PC-9 (cell line): Measurements from ENCODE around the gene MBNL2. TPM values are rescaled to one million over a fixed set of nuclear protein-coding genes. Genes with fewer than 3 reads are reported as not detected.

Source experiments
- BruUV-seq: library from RNA; stranded (reverse); fragments of 400-500 nt; replicated peaks from 2 replicates; lab custom pipeline; 2021; lab: Mats Ljungman, UMichigan
- CTCF ChIA-PET: fragments of 300-600 bp; sonication (Branson Sonifier 250); formaldehyde crosslinking; loops from one replicate; lab custom pipeline; 2022; ENCODE audit warnings: antibody characterized with exemption; lab: Charles Lee
- POLR2A ChIA-PET: fragments of 300-600 bp; sonication (Branson Sonifier 250); formaldehyde crosslinking; loops from one replicate; lab custom pipeline; 2022; ENCODE audit warnings: antibody characterized with exemption; ENCODE audit not compliant: unreplicated experiment; lab: Charles Lee
- DNase-seq, 2 experiments: peaks; one replicate each; pipeline versions ENCODE4 v3.0.0 to v3.0.0-alpha.2; 2015 to 2022; ENCODE audit warnings: mixed read lengths in 1 of 2
- H2AFZ ChIP-seq: fragments of 200-600 bp; sonication (generic); 2 replicates; pipeline ENCODE4 v1.8.1; 2017; ENCODE audit warnings: antibody characterized with exemption
- H3F3A ChIP-seq: fragments of 200-600 bp; sonication (generic); 2 replicates; pipeline ENCODE4 v1.8.1; 2017; ENCODE audit warnings: antibody characterized with exemption, mild to moderate bottlenecking, low read depth; ENCODE audit not compliant: insufficient read depth
- H3K27ac ChIP-seq: fragments of 200-600 bp; sonication (generic); 2 replicates; pipeline ENCODE4 v1.6.1; 2016; ENCODE audit warnings: mixed run types
- H3K27me3 ChIP-seq: fragments of 200-600 bp; sonication (generic); 2 replicates; pipeline ENCODE4 v1.6.1; 2016; ENCODE audit warnings: low read depth, mixed run types; ENCODE audit not compliant: insufficient read depth
- H3K36me3 ChIP-seq: fragments of 200-600 bp; sonication (generic); 2 replicates; pipeline ENCODE4 v1.6.1; 2016; ENCODE audit warnings: low read depth, mixed run types
- H3K4me1 ChIP-seq: fragments of 200-600 bp; sonication (generic); replicated peaks from 2 replicates; pipeline ENCODE4 v1.6.1; 2016; ENCODE audit warnings: mixed run types; ENCODE audit not compliant: insufficient read depth
- H3K4me2 ChIP-seq: fragments of 200-600 bp; sonication (generic); 2 replicates; pipeline ENCODE4 v1.6.1; 2017; ENCODE audit warnings: mixed run types
- H3K4me3 ChIP-seq: fragments of 200-600 bp; sonication (generic); 2 replicates; pipeline ENCODE4 v1.6.1; 2016; ENCODE audit warnings: mixed run types
- H3K79me2 ChIP-seq: fragments of 200-600 bp; sonication (generic); 2 replicates; pipeline ENCODE4 v1.6.1; 2017; ENCODE audit warnings: low read depth, mixed run types
- H3K9me2 ChIP-seq: fragments of 200-600 bp; sonication (generic); 2 replicates; pipeline ENCODE4 v1.8.1; 2017; ENCODE audit warnings: mild to moderate bottlenecking; ENCODE audit not compliant: insufficient read depth
- H3K9me3 ChIP-seq: fragments of 200-600 bp; sonication (generic); 2 replicates; pipeline ENCODE4 v1.8.1; 2016; ENCODE audit warnings: low read depth; ENCODE audit not compliant: insufficient read depth
- H4K20me1 ChIP-seq: fragments of 200-600 bp; sonication (generic); 2 replicates; pipeline ENCODE4 v1.8.1; 2017; ENCODE audit not compliant: insufficient read depth
- CTCF ChIP-seq: fragments of 200-600 bp; sonication (generic); conservative IDR thresholded peaks from 2 replicates; pipeline ENCODE4 v1.6.1; 2017; ENCODE audit warnings: mixed run types, antibody characterized with exemption, mild to moderate bottlenecking, moderate library complexity
- EZH2 ChIP-seq: fragments of 200-600 bp; sonication (generic); IDR thresholded peaks from 2 replicates; pipeline ENCODE4 v1.8.0; 2017; ENCODE audit warnings: antibody characterized with exemption, low read depth
- intact Hi-C: fragments of 100-400 bp; cut with micrococcal nuclease; formaldehyde crosslinking; loops from one replicate; pipeline ENCODE4 v1.10.0; 2022; ENCODE audit not compliant: unreplicated experiment
- total RNA-seq: library from RNA; stranded (reverse); gene quantifications from 2 replicates; pipeline ENCODE4 v1.2.3, GENCODE V29; 2021

The MBNL2 gene
- total RNA-seq, 1 experiment from 2014 or later: 91.3 TPM

GRCh38 chr13:97311956-97312355 is 89.8 kb downstream of the MBNL2 start:
- H3K79me2 ChIP-seq: peaks cover 96% of the 10 kb centered on the region
- no peak overlapping the region for H3K4me3 ChIP-seq
- DNase-seq: no peak
- peaks cover 72% of the 10 kb centered on the region for H4K20me1 ChIP-seq
- H3K4me1 ChIP-seq: peaks cover 13% of the 10 kb centered on the region; the same call in 1 of the 2 replicates
- no peak overlapping the region for H3K27ac ChIP-seq
- H3K27me3 ChIP-seq: no peaks in the 10 kb centered on the region
- POLR2A ChIA-PET: interaction anchor here (0.7 kb wide), 1 partner anchor 120 kb away, joined by 13 read pairs; no protein-coding TSS in a partner anchor
- CTCF ChIA-PET: interaction anchor here (0.5 kb wide), 1 partner anchor 158 kb away, joined by 9 read pairs; no protein-coding TSS in a partner anchor
- no peaks in the 10 kb centered on the region for H3K9me2 ChIP-seq
- no TSS peak for BruUV-seq
- TF ChIP-seq EZH2: no peak
- no peak for TF ChIP-seq CTCF
- intact Hi-C loops: no loop called here
- H3K4me2 ChIP-seq: no peak overlapping the region
- H2AFZ ChIP-seq: no peak overlapping the region
- H3K9me3 ChIP-seq: no peaks in the 10 kb centered on the region
- peaks cover 61% of the 10 kb centered on the region for H3K36me3 ChIP-seq
- peaks cover 27% of the 10 kb centered on the region for H3F3A ChIP-seq

- no peaks in the 10 kb centered on the region for H3K27me3 ChIP-seq
- H3K9me2 ChIP-seq: no peaks in the 10 kb centered on the region
- H3K4me2 ChIP-seq: no peak overlapping the region
- intact Hi-C loops: no loop called here
- H3K36me3 ChIP-seq: peaks cover 50% of the 10 kb centered on the region
- CTCF ChIA-PET: no interaction called here
- H3K4me3 ChIP-seq: no peak overlapping the region
- H3K9me3 ChIP-seq: no peaks in the 10 kb centered on the region
- no peak for TF ChIP-seq EZH2
- no peak for TF ChIP-seq CTCF
- no TSS peak for BruUV-seq
- peaks cover 96% of the 10 kb centered on the region for H3K79me2 ChIP-seq
- no peak for DNase-seq
- POLR2A ChIA-PET: no interaction called here
- peaks cover 12% of the 10 kb centered on the region; the same call in 1 of the 2 replicates for H3F3A ChIP-seq
- H2AFZ ChIP-seq: no peak overlapping the region
- no peaks in the 10 kb centered on the region for H3K4me1 ChIP-seq
- H4K20me1 ChIP-seq: peaks cover 81% of the 10 kb centered on the region
- no peak overlapping the region for H3K27ac ChIP-seq
Measured at GRCh38 chr13:97313551-97314260, 91.6 kb downstream of the MBNL2 start.

GRCh38 chr13:97316390-97316789 is 94.3 kb downstream of the MBNL2 start:
- H4K20me1 ChIP-seq: peaks cover 90% of the 10 kb centered on the region
- no TSS peak for BruUV-seq
- no peak overlapping the region for H2AFZ ChIP-seq
- peaks cover 39% of the 10 kb centered on the region for H3K36me3 ChIP-seq
- no peak overlapping the region for H3K4me3 ChIP-seq
- DNase-seq: no peak
- H3K4me2 ChIP-seq: no peak overlapping the region
- no peaks in the 10 kb centered on the region for H3K9me2 ChIP-seq
- H3F3A ChIP-seq: peaks cover 5% of the 10 kb centered on the region; the same call in 1 of the 2 replicates
- no peaks in the 10 kb centered on the region for H3K27me3 ChIP-seq
- ChIA-PET CTCF (no interaction called here), POLR2A (no interaction called here)
- TF ChIP-seq EZH2: no peak
- TF ChIP-seq CTCF: no peak
- intact Hi-C loops: no loop called here
- no peaks in the 10 kb centered on the region for H3K4me1 ChIP-seq
- no peaks in the 10 kb centered on the region for H3K9me3 ChIP-seq
- H3K79me2 ChIP-seq: peaks cover 98% of the 10 kb centered on the region
- H3K27ac ChIP-seq: no peak overlapping the region
